Measurements from ENCODE around the gene EXTL1.

The EXTL1 gene

GRCh38 chr1:26025517-26025916 lies 3.9 kb downstream of the EXTL1 start:
- DNase-seq, result no peak

GRCh38 chr1:26027716-26028489 lies 6.3 kb downstream of the EXTL1 start:
- no peak for DNase-seq

- no peak for DNase-seq
Measured at GRCh38 chr1:26028490-26028980, 7.0 kb downstream of the EXTL1 start.

- DNase-seq, result no peak
Measured at GRCh38 chr1:26029054-26029863, 7.7 kb downstream of the EXTL1 start.

DNA sequence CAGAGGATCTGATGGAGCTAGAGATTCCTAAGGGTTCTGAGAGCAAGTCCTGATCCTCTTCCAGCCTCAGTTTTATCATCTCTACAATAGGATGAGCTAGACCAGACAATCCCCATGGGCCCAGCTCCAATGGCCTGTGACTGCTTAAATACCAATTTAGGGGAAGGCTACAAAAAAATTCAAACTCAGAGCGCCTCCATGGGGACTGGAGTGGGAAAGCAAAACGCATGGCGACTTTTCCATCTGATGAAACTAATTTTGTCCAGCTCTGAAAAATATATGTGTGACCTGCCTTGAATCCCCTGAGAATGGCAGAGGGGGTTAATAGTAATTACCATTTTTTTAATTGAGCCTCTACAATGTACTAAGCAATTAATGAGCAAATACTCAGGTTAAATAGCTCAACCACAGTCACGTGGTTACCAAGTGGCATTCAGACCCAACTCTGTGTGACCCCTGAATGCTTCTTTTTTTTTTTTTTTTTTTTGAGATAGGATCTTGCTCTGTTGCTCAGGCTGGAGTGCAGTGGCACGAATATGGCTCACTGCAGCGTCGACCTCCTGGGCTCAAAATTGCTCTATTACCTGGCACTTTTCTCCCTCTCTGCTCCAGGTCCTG lies 8.4 kb downstream of the EXTL1 start:
- DNase-seq, result no peak

GRCh38 chr1:26031196-26031595 lies 9.6 kb downstream of the EXTL1 start:
- no peak for DNase-seq

GRCh38 chr1:26031611-26032220 lies 10.1 kb downstream of the EXTL1 start:
- DNase-seq, result no peak

GRCh38 chr1:26032656-26033357 lies 11.2 kb downstream of the EXTL1 start:
- no peak for DNase-seq

DNA sequence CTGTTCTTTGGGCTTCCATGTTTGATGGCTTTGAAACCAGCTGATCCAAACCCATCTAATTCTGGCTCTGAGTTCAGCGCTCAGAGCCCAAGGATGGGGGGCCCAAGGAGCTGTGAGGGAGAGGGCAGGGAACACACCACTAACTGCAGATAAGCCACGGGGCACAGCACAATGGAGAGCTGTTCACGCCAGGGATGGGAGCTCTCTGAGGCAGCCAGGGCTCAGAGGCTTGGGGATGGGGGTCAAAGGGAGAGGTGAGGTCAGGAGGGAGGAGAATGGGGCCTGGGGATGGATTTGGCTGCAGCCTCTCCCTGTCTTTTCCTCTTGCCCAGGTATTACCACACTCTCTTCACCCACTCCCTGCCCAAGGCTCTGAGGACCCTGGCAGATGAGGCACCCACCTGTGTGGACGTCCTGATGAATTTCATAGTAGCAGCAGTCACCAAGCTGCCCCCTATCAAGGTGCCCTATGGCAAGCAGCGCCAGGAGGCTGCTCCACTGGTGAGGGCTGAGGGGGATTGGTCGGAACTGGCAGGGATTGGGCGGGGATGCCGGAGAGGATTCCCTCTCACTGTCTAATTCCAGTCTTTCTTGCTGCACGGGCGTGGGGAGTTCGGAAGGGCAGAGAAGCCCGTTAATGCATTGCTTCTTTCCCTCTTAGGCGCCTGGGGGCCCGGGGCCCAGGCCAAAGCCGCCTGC lies 13.1 kb downstream of the EXTL1 start:
- no peak for DNase-seq

DNA sequence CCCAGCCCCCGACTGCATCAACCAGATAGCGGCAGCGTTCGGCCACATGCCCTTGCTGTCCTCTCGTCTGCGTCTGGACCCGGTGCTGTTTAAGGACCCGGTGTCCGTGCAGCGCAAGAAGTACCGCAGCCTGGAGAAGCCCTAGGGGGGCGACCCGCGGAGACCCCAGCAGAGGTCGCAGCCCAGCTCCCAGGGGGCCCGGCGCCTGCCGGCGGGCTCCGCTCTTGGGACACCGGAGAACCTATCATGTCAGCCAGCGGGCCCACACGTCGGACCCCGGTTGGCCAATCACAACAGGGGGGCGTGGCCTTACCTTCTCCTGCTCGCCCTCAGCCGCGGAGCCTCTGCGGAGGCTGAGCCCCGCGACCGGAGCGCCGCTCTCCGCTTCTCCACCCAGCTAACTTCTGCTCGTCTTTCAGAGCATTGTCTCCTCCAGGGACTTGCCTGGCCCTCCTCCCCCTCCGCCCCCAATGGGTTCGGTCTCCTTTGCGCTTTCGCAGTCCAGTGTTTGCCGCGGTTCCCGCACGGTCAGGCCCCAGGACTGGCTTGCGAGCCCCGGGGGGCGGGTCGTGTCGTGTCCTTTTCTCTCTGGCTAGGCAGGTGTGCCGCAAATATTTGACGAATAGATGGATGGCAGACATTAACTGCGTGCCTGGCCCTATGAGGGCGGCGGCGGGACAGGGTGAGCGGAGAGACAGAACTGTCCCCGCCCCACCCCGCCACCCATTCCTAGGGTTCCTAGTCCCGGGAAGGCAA lies 13.8 kb downstream of the EXTL1 start:
- peak; percentile 68 to 87 for DNase-seq

GRCh38 chr1:26035959-26036755 lies 14.6 kb downstream of the EXTL1 start:
- DNase-seq, result peak; percentile 29 to 45

DNA sequence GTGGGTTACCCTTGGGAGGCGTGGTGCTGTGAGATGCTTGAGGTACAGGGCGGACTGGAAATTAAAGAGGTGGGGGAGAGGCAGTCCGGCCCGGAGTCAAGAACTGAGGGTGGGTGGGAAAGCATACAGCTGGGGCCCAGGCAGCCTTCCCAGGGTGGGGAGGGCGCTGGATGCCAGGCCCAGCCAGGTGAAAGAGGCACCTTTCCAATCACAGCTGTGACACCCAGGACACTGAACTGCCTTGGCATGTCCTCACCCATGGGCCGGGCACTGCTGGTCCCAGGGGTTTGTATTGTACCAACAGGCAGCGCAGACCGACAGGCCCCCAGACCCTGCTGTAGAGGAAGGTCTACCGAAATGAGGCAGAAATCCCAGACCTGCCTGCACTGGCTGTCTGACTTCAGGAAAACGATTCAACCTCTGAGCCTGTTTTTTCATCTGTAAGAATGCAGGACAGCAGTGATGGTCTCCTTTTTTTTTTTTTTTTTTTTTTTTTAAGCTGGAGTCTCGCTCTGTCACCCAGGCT lies 15.2 kb downstream of the EXTL1 start:
- no peak for DNase-seq

- no peak for DNase-seq
Measured at GRCh38 chr1:26037904-26038303, 16.3 kb downstream of the EXTL1 start.

DNA sequence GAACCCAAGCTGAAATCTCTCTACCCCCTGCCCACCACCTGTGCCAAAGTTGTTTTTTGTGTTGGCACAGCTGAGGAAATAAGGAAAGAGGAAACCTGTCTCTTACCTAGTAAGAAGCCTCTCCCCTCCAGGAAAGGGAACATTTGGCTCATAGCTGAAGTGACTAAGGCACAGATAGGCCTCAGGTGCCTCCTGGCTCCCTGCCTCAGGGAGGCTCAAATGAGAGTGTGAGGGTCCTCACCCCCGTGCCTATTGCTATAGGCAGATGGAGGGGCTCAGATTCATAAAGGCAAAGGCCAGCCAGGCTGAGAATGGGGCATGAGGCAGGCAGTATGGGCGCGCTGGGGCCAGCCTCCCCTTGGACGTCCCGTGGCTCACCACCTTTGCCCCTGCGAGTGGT lies 16.9 kb downstream of the EXTL1 start:
- no peak for DNase-seq

- DNase-seq, result no peak
Measured at GRCh38 chr1:26038904-26039303, 17.3 kb downstream of the EXTL1 start.

GRCh38 chr1:26041401-26041800 lies 19.8 kb downstream of the EXTL1 start:
- no peak for DNase-seq

DNA sequence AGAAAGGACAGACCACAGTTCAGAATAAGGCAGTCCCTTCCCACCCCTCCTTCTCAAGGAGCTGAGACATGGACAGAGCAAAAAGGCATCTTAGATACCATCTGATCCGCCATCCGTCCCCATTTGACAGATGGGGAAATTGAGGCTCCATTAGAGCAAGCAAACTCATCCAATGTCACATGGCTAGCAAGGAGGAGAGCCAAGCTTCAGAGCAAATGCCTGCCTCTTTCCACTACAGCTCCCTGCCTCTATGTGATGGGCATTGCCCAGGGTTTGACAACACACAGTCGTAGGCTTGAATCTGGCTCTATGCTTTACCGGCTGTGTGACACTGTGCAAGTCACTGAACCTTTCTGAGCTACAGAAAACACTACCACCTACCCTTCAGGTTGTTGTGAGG lies 20.4 kb downstream of the EXTL1 start:
- DNase-seq, result no peak

GRCh38 chr1:26043765-26044164 lies 22.2 kb downstream of the EXTL1 start:
- no peak for DNase-seq

GRCh38 chr1:26044414-26044813 lies 22.8 kb downstream of the EXTL1 start:
- no peak for DNase-seq

Data from NCI-H187 (cell line).